CD4-positive, alpha-beta T cell (primary cell): ENCODE measurements around the gene CPSF6. TPM values are rescaled to one million over a fixed set of nuclear protein-coding genes. Genes with fewer than 3 reads are reported as not detected.

Source experiments
- ATAC-seq: fragments of 200-7000 bp; cut with Tn5 transposase; one replicate; pipeline ENCODE4 v1.10.0; 2022; ENCODE audit warnings: mild to moderate bottlenecking; ENCODE audit not compliant: poor library complexity
- CTCF ChIA-PET: fragments of 350-600 bp; sonication (Branson Sonifier 250); formaldehyde crosslinking; loops from one replicate; lab custom pipeline; 2021; ENCODE audit warnings: antibody characterized with exemption, inconsistent platforms; lab: Charles Lee
- POLR2A ChIA-PET: fragments of 350-600 bp; sonication (Branson Sonifier 250); formaldehyde crosslinking; loops from one replicate; lab custom pipeline; 2021; ENCODE audit warnings: antibody characterized with exemption, inconsistent platforms; lab: Charles Lee
- DNase-seq, 14 experiments: peaks; one replicate each; pipeline ENCODE4 v3.0.0-alpha.2; 2013 to 2020; ENCODE audit warnings: mixed read lengths in 2 of 14
- H3K27ac ChIP-seq, 2 donors: one replicate each; pipeline versions ENCODE4 v1.5.1 to v1.7.0; 2013; ENCODE audit warnings: low read length in 2 of 2, low read depth in 1 of 2, mild to moderate bottlenecking in 1 of 2
- H3K27me3 ChIP-seq, 2 experiments: 1 replicate in 1 of 2; 2 replicates in 1 of 2; pipeline versions ENCODE4 v1.6.1 to v1.7.0; 2013; ENCODE audit warnings: low read length in 2 of 2, control low read depth in 1 of 2, mild to moderate bottlenecking in 1 of 2, moderate library complexity in 1 of 2; ENCODE audit not compliant: insufficient read depth in 2 of 2, control insufficient read depth in 1 of 2
- H3K36me3 ChIP-seq: one replicate; pipeline ENCODE4 v1.6.1; 2013; ENCODE audit warnings: low read length, control low read depth; ENCODE audit not compliant: insufficient read depth
- H3K4me1 ChIP-seq: one replicate; pipeline ENCODE4 v1.6.1; 2013; ENCODE audit warnings: low read length, control low read depth; ENCODE audit not compliant: insufficient read depth
- H3K4me3 ChIP-seq: one replicate; pipeline ENCODE4 v1.5.1; 2013; ENCODE audit warnings: mild to moderate bottlenecking, low read length, moderate library complexity
- H3K9me3 ChIP-seq, 2 experiments: 1 replicate in 1 of 2; 2 replicates in 1 of 2; pipeline versions ENCODE4 v1.6.1 to v1.7.0; 2013; ENCODE audit warnings: low read length in 2 of 2, mild to moderate bottlenecking in 2 of 2, control low read depth in 1 of 2, moderate library complexity in 1 of 2; ENCODE audit not compliant: control insufficient read depth in 1 of 2, insufficient read depth in 1 of 2
- H3K27ac Mint-ChIP-seq: one replicate; pipeline ENCODE4 v1.8.0; 2020; ENCODE audit warnings: mixed read lengths
- H3K27me3 Mint-ChIP-seq: one replicate; pipeline ENCODE4 v1.8.0; 2021; ENCODE audit warnings: mixed read lengths
- H3K36me3 Mint-ChIP-seq: one replicate; pipeline ENCODE4 v1.8.0; 2021; ENCODE audit warnings: low read depth, mixed read lengths
- H3K4me1 Mint-ChIP-seq: one replicate; pipeline ENCODE4 v1.8.0; 2021; ENCODE audit warnings: low read depth, mixed read lengths
- H3K4me3 Mint-ChIP-seq: one replicate; pipeline ENCODE4 v1.8.0; 2020; ENCODE audit warnings: mild to moderate bottlenecking, mixed read lengths
- H3K9me3 Mint-ChIP-seq: one replicate; pipeline ENCODE4 v1.8.0; 2020; ENCODE audit warnings: mixed read lengths
- CTCF ChIP-seq: fragments of 200-600 bp; IDR thresholded peaks from one replicate; pipeline ENCODE4 v1.8.0; 2022; ENCODE audit warnings: antibody characterized with exemption, mild to moderate bottlenecking
- intact Hi-C, 2 experiments: fragments of 100-400 bp; cut with DNase I in 1 of 2; cut with micrococcal nuclease in 1 of 2; formaldehyde crosslinking; loops; one replicate each; pipeline versions ENCODE4 v1.15.1 to v1.9.0; 2023 to 2025; cut with DNase I, micrococcal nuclease
- total RNA-seq, 174 experiments: library from RNA in 2 of 174; stranded (reverse) in 2 of 174; gene quantifications; one replicate each; pipeline ENCODE4 v1.2.3 and lab custom pipeline; 2021 to 2026

CPSF6 gene
- total RNA-seq, 2 experiments from 2014 or later = 80.9 to 86.7 TPM

- Mint-ChIP-seq H3K27me3 (no peaks in the 10 kb centered on the region), H3K36me3 (peaks cover 35% of the 10 kb centered on the region), H3K9me3 (no peaks in the 10 kb centered on the region), H3K27ac (peak overlapping the region; percentile 63), H3K4me1 (peaks cover 88% of the 10 kb centered on the region), H3K4me3 (peak overlapping the region; percentile 42)
- Histone ChIP-seq H3K36me3 (peaks cover 5% of the 10 kb centered on the region), H3K27me3 (no peaks in the 10 kb centered on the region), H3K4me3 (no peak overlapping the region), H3K4me1 (peaks cover 31% of the 10 kb centered on the region), H3K9me3 (no peaks in the 10 kb centered on the region), H3K27ac (no peak overlapping the region)
- TF ChIP-seq CTCF = no peak
- no peak for DNase-seq
- no peak for ATAC-seq
- intact Hi-C loops = no loop called here
- ChIA-PET CTCF (interaction anchor here (1.0 to 2.6 kb wide), 2 partner anchors 44 to 90 kb away, joined by 3 to 12 read pairs; no protein-coding TSS in a partner anchor), POLR2A (interaction anchor here (0.8 to 2.1 kb wide), 3 partner anchors 8 to 324 kb away, joined by 3 to 6 read pairs (median 3); partner anchors contain the start of gene CPSF6)
Observed at GRCh38 chr12:69247268-69248018, 8.1 kb downstream of the CPSF6 start.

GRCh38 chr12:69252033-69252432, 12.7 kb downstream of the CPSF6 start:
- ATAC-seq = no peak
- no peak for TF ChIP-seq CTCF
- H3K4me1 Mint-ChIP-seq = peaks cover 69% of the 10 kb centered on the region
- ChIA-PET CTCF (interaction anchor here (1.2 to 3.8 kb wide), 4 partner anchors 10 to 98 kb away, joined by 3 to 45 read pairs (median 21); no protein-coding TSS in a partner anchor), POLR2A (interaction anchor here (0.6 to 1.4 kb wide), 4 partner anchors 9 to 441 kb away, joined by 3 to 5 read pairs (median 4); partner anchors contain the start of gene CPSF6)
- intact Hi-C loops = loop anchor here (10.0 kb wide), 1 partner anchor 417 kb away; no protein-coding TSS in a partner anchor
- no peak overlapping the region for H3K4me3 Mint-ChIP-seq
- H3K4me1 ChIP-seq = no peaks in the 10 kb centered on the region
- DNase-seq = no peak
- H3K27me3 Mint-ChIP-seq = no peaks in the 10 kb centered on the region
- no peak overlapping the region for H3K4me3 ChIP-seq
- no peaks in the 10 kb centered on the region for H3K9me3 Mint-ChIP-seq
- no peaks in the 10 kb centered on the region for H3K9me3 ChIP-seq
- peaks cover 31% of the 10 kb centered on the region for H3K36me3 ChIP-seq
- H3K27me3 ChIP-seq = no peaks in the 10 kb centered on the region
- peak overlapping the region in 1 of 2 donors; percentile 1 for H3K27ac ChIP-seq
- peaks cover 56% of the 10 kb centered on the region for H3K36me3 Mint-ChIP-seq
- H3K27ac Mint-ChIP-seq = peak overlapping the region; percentile 19

- POLR2A ChIA-PET = interaction anchor here (0.6 to 1.7 kb wide), 8 partner anchors 10 to 100 kb away, joined by 3 to 13 read pairs (median 5); partner anchors contain the start of gene CPSF6
Observed at GRCh38 chr12:69254046-69254445, 14.7 kb downstream of the CPSF6 start.

More at GRCh38 chr12:69254046-69254445, 14.7 kb downstream of the CPSF6 start:
- Histone ChIP-seq H3K4me3 (no peak overlapping the region), H3K9me3 (no peaks in the 10 kb centered on the region), H3K4me1 (no peaks in the 10 kb centered on the region), H3K27ac (peak overlapping the region in 1 of 2 donors; percentile 8), H3K36me3 (peaks cover 50% of the 10 kb centered on the region), H3K27me3 (no peaks in the 10 kb centered on the region)
- DNase-seq (peak in 3 of 14 experiments; percentile 71 to 84 (median 82)), ATAC-seq (peak; percentile 91)
- H3K27ac Mint-ChIP-seq = peak overlapping the region; percentile 19
- intact Hi-C loops = loop anchor here (1.0 to 10.0 kb wide), 3 partner anchors 13 to 419 kb away; no protein-coding TSS in a partner anchor
- peaks cover 56% of the 10 kb centered on the region for H3K4me1 Mint-ChIP-seq
- peak; percentile 74 for TF ChIP-seq CTCF
- no peaks in the 10 kb centered on the region for H3K9me3 Mint-ChIP-seq
- peaks cover 64% of the 10 kb centered on the region for H3K36me3 Mint-ChIP-seq
- CTCF ChIA-PET = interaction anchor here (0.5 to 3.8 kb wide), 11 partner anchors 11 to 317 kb away, joined by 3 to 45 read pairs (median 4); no protein-coding TSS in a partner anchor
- H3K4me3 Mint-ChIP-seq = no peak overlapping the region
- no peaks in the 10 kb centered on the region for H3K27me3 Mint-ChIP-seq
